GM12891 (cell line): ENCODE results near the gene LRP5.

Source experiments
- POLR2A ChIP-seq: IDR thresholded peaks from 2 replicates; pipeline ENCODE4 v1.6.1; 2011; ENCODE audit warnings: low read depth, low read length, control low read depth
- SPI1 ChIP-seq: IDR thresholded peaks from 2 replicates; pipeline ENCODE4 v1.6.1; 2011; ENCODE audit warnings: low read depth, low read length, control low read depth
- TAF1 ChIP-seq: IDR thresholded peaks from 2 replicates; pipeline ENCODE4 v1.6.1; 2011; ENCODE audit warnings: low read depth, low read length, control low read depth

- TF ChIP-seq POLR2A: no peak
- TF ChIP-seq TAF1: no peak
- TF ChIP-seq SPI1: no peak
Observed at GRCh38 chr11:68363776-68364175, 51.4 kb downstream of the LRP5 start.
